ENCODE results near the gene ST3GAL6.

- TF ChIP-seq CTCF (conservative IDR thresholded peaks at IDR 0.05; ENCODE audit: low read depth, low read length) = no peak
- no peak for TF ChIP-seq MXI1 (IDR thresholded peaks at IDR 0.05; ENCODE audit: borderline replicate concordance, low read depth, low read length)
Observed at GRCh38 chr3:98755601-98756000, 7.5 kb upstream of the ST3GAL6 start.

All from IMR-90 (cell line).